BLaER1 treated with 17β-estradiol and CSF1 and Interleukin-3, amounts not matched to agents 10 nM and 100 nM (cell line): ENCODE data around the gene SYVN1.
A peak's percentile ranks its signal among the peaks of the same experiment; 100 is the strongest.

Source experiments
- H3K27ac ChIP-seq, 11 experiments: shearing (Covaris generic); formaldehyde crosslinking; 2 replicates each; pipeline ENCODE4 v1.8.1; 2022
- H3K27me3 ChIP-seq, 11 experiments: shearing (Covaris generic); formaldehyde crosslinking; 2 replicates each; pipeline ENCODE4 v1.8.1; 2022
- H3K36me3 ChIP-seq, 11 experiments: shearing (Covaris generic); formaldehyde crosslinking; 2 replicates each; pipeline ENCODE4 v1.8.1; 2022
- H3K4me1 ChIP-seq, 10 experiments: shearing (Covaris generic); formaldehyde crosslinking; 2 replicates each; pipeline ENCODE4 v1.8.1; 2022
- H3K4me2 ChIP-seq, 11 experiments: shearing (Covaris generic); formaldehyde crosslinking; 2 replicates each; pipeline ENCODE4 v1.8.1; 2022
- H3K4me3 ChIP-seq, 10 experiments: shearing (Covaris generic); formaldehyde crosslinking; 2 replicates each; pipeline ENCODE4 v1.8.1; 2022
- H3K9ac ChIP-seq, 11 experiments: shearing (Covaris generic); formaldehyde crosslinking; 2 replicates each; pipeline ENCODE4 v1.8.1; 2022
- H3K9me3 ChIP-seq, 11 experiments: shearing (Covaris generic); formaldehyde crosslinking; replicated peaks in 1 of 11; 2 replicates each; pipeline ENCODE4 v1.8.1; 2022
- H4K20me1 ChIP-seq, 11 experiments: shearing (Covaris generic); formaldehyde crosslinking; 2 replicates each; pipeline ENCODE4 v1.8.1; 2022
- Cebpa-rat ChIP-seq, 11 experiments: shearing (Covaris generic); IDR thresholded peaks; 2 replicates each; pipeline ENCODE4 v1.8.1; 2022

Gene SYVN1

DNA sequence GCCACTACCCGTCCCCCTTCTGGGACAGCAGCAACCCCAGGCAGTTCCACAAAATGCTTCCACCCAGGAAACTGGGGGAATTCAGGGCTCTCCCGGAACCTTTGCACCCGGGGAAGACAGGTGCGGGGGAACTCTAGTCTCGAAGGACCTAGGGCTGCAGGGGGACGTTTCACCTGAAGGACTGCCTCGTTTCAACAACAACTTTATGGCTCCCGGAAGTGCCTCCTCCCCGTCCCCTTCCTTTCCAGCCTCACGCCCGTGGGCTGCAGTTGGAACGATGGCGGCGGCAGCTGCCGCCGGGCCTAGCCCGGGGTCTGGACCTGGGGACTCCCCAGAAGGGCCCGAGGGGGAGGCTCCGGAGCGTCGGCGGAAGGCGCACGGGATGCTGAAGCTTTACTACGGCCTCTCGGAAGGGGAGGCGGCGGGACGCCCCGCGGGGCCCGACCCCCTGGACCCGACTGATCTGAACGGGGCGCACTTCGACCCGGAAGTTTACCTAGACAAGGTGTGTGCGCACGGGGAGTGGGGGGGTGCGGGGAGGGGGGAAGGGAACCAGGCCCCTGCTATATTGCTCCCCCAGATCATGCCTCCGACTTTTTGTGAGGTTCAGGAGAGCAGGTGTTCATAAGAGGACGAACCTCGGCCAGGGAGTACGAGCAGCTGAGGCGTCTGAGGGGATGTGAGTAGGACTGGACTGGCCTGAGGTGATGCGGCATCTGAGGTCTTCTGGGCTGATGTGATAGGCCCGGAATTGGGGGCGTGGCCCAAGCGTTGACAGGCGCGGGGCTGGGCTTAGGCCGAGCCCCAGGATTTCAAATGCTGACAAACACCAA is 38.1 kb downstream of the SYVN1 start, which contains the start of gene VPS51:
Gene VPS51, plus strand, starts transcription at position 241 of the 833 bp plus-strand sequence. Its CDS starts 37 bp downstream, at position 278.
- H3K27me3 ChIP-seq: no peaks in the 10 kb centered on the region
- peak within 1 kb of the TSS; percentile 86 to 94 (median 90) for H3K9ac ChIP-seq
- H3K36me3 ChIP-seq: peaks cover 6 to 42% (median 25%) of the 10 kb centered on the region in 11 experiments; a peak in 16 of 22 replicates
- peak within 1 kb of the TSS; percentile 68 to 88 (median 78) for H3K4me3 ChIP-seq
- H3K4me1 ChIP-seq: peaks cover 8 to 21% (median 13%) of the 10 kb centered on the region in 10 experiments
- no peak for TF ChIP-seq Cebpa-rat (IDR thresholded peaks at IDR 0.05)
- peaks cover 0 to 39% (median 4%) of the 10 kb centered on the region in 11 experiments; a peak in 7 of 22 replicates for H4K20me1 ChIP-seq
- peak within 1 kb of the TSS; percentile 82 to 97 (median 90) for H3K4me2 ChIP-seq
- H3K9me3 ChIP-seq: no peaks in the 10 kb centered on the region
- H3K27ac ChIP-seq: peak within 1 kb of the TSS; percentile 81 to 93 (median 87)

DNA sequence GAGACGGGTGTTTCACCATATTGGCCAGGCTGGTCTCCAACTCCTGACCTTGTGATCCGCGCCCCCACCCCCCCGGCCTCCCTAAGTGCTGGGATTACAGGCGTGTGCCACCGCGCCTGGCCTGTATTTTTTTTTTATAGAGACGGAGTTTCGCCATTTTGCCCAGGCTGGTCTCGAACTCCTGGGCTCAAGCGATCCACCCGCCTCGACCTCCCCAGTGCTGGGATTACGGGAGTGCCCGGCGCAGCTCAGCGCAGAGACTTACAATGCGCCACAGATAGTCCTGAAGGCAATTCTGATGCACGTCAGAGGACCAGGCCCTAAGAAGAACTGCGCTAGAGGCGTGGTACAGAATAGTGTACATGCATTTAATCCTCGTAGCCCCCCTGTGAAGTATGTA is 38.9 kb downstream of the SYVN1 start:
- Histone ChIP-seq H3K9ac (peak overlapping the region; percentile 86 to 94 (median 90); a peak in 18 of 22 replicates), H3K4me1 (peaks cover 8 to 21% (median 15%) of the 10 kb centered on the region in 10 experiments), H3K27ac (peak overlapping the region; percentile 81 to 93 (median 87); a peak in 20 of 22 replicates), H3K4me3 (peak overlapping the region in 7 of 10 experiments; percentile 73 to 88 (median 79); a peak in 9 of 20 replicates), H3K36me3 (peaks cover 8 to 36% (median 19%) of the 10 kb centered on the region in 11 experiments; a peak in 16 of 22 replicates), H4K20me1 (peaks cover 0 to 32% (median 0%) of the 10 kb centered on the region in 11 experiments; a peak in 4 of 22 replicates), H3K9me3 (no peaks in the 10 kb centered on the region), H3K4me2 (peak overlapping the region; percentile 82 to 97 (median 90); a peak in 21 of 22 replicates), H3K27me3 (no peaks in the 10 kb centered on the region)
- no peak for TF ChIP-seq Cebpa-rat (IDR thresholded peaks at IDR 0.05)

DNA sequence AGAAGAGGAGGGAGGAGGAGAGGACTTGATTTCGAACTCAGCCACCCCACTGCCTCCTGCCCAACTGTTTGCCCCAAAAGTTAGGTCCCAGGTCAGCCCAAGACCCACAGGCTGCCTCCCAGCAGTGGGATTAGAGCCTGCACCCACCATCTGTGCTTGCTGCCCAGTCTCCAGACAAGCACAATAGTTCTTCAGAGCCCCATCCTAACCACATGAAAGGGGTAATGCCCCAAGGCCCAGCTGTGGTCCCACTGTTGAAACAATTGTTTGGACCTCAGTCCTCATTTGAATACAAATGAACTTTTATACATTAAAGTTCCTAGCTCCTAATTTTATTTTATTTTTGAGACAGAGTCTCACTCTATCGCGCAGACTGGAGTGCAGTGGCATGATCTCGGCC is 43.7 kb downstream of the SYVN1 start:
- peaks cover under 1 to 12% (median 6%) of the 10 kb centered on the region in 10 experiments; a peak in 17 of 20 replicates for H3K4me1 ChIP-seq
- H4K20me1 ChIP-seq: peaks cover 0 to 7% (median 0%) of the 10 kb centered on the region in 11 experiments; a peak in 2 of 22 replicates
- H3K4me2 ChIP-seq: peak overlapping the region in 2 of 11 experiments; percentile 21 to 23; a peak in 1 of 22 replicates
- peak overlapping the region in 4 of 11 experiments; percentile 0 to 37 (median 26); a peak in 3 of 22 replicates for H3K9ac ChIP-seq
- H3K36me3 ChIP-seq: peaks cover 40 to 50% (median 44%) of the 10 kb centered on the region in 11 experiments
- no peaks in the 10 kb centered on the region for H3K9me3 ChIP-seq
- H3K27ac ChIP-seq: no peak overlapping the region
- no peak overlapping the region for H3K4me3 ChIP-seq
- TF ChIP-seq Cebpa-rat (IDR thresholded peaks at IDR 0.05): no peak
- H3K27me3 ChIP-seq: no peaks in the 10 kb centered on the region

DNA sequence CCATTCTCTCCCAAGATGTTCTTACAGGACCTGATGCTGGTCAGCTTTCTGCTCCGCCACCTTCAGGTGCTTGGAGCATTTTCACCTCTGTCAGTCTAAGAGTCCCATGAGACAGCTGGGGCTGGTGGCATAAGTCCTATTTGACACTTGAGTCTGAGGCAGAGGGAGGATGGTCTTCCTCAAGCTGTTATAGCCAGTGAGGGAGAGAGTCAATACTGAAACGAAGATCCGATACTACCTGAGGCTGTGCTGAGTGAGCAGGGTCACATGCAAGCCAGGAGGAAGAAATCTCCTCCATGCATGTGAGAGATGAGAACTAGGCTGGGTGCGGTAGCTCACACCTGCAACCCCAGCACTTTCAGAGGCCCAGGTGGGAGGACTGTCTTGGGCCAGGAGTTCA is 44.7 kb downstream of the SYVN1 start:
- H3K4me3 ChIP-seq: no peak overlapping the region
- peaks cover 10 to 20% (median 14%) of the 10 kb centered on the region in 10 experiments for H3K4me1 ChIP-seq
- peaks cover 0 to 7% (median 0%) of the 10 kb centered on the region in 11 experiments; a peak in 3 of 22 replicates for H4K20me1 ChIP-seq
- no peak overlapping the region; a peak in 1 of 22 replicates for H3K9ac ChIP-seq
- TF ChIP-seq Cebpa-rat (IDR thresholded peaks at IDR 0.05): no peak
- H3K9me3 ChIP-seq: no peaks in the 10 kb centered on the region
- H3K27me3 ChIP-seq: no peaks in the 10 kb centered on the region
- no peak overlapping the region for H3K27ac ChIP-seq
- H3K36me3 ChIP-seq: peaks cover 43 to 57% (median 49%) of the 10 kb centered on the region in 11 experiments
- no peak overlapping the region for H3K4me2 ChIP-seq

DNA sequence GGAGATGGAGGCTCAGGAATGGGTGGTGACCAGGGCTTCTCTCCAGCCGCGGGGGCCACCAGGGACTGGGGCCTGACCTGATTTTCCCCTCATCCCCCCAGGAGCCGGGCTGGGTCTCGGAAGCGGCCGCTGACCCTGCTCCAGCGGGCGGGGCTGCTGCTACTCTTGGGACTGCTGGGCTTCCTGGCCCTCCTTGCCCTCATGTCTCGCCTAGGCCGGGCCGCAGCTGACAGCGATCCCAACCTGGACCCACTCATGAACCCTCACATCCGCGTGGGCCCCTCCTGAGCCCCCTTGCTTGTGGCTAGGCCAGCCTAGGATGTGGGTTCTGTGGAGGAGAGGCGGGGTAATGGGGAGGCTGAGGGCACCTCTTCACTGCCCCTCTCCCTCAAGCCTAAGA is 46.5 kb downstream of the SYVN1 start:
- H4K20me1 ChIP-seq: peaks cover 0 to 7% (median 0%) of the 10 kb centered on the region in 11 experiments; a peak in 3 of 22 replicates
- H3K9me3 ChIP-seq: no peaks in the 10 kb centered on the region
- no peak overlapping the region for H3K9ac ChIP-seq
- H3K4me3 ChIP-seq: no peak overlapping the region
- H3K4me1 ChIP-seq: peaks cover 19 to 29% (median 23%) of the 10 kb centered on the region in 10 experiments
- no peak overlapping the region for H3K4me2 ChIP-seq
- no peak overlapping the region for H3K27ac ChIP-seq
- peaks cover 43 to 57% (median 49%) of the 10 kb centered on the region in 11 experiments for H3K36me3 ChIP-seq
- no peaks in the 10 kb centered on the region for H3K27me3 ChIP-seq
- no peak for TF ChIP-seq Cebpa-rat (IDR thresholded peaks at IDR 0.05)

DNA sequence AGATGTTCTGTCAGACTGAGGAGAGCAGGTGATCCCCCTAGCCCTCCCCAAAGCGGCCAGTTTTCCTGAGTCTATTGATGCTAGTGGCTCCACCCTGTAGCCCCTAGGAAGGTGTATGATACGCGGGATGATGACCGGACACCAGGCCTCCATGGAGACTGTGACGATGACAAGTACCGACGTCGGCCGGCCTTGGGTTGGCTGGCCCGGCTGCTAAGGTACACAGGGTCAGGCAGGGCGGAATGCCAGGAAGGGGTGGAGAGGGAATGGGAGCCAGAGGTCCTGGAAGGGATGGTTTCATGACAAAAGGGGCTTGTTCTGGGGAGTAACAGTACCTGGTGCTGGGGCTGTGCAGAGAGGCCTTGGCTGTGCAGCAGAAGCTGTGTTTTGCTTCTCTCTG is 47.1 kb downstream of the SYVN1 start:
- Histone ChIP-seq H3K27me3 (no peaks in the 10 kb centered on the region), H3K36me3 (peaks cover 47 to 60% (median 50%) of the 10 kb centered on the region in 11 experiments), H3K4me1 (peaks cover 25 to 36% (median 29%) of the 10 kb centered on the region in 10 experiments), H3K9ac (no peak overlapping the region), H4K20me1 (peaks cover 0 to 7% (median 0%) of the 10 kb centered on the region in 11 experiments; a peak in 3 of 22 replicates), H3K9me3 (no peaks in the 10 kb centered on the region), H3K4me2 (no peak overlapping the region), H3K27ac (no peak overlapping the region), H3K4me3 (no peak overlapping the region)
- no peak for TF ChIP-seq Cebpa-rat (IDR thresholded peaks at IDR 0.05)

DNA sequence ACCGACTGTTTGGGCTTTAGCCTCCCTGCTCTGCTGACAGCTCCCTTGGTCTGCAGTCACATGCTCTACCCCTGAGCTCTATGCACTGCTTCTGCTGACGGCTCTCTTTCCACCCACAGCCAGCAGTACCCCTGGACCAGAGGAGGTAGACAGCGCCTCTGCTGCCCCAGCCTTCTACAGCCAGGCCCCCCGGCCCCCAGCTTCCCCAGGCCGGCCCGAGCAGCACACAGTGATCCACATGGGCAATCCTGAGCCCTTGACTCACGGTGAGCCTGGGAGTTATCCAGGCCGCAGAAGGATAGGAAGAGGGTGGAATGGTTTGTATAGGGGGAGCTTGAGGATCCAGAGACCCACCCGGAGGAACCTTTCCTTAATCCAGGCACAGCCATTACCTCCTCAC is 47.5 kb downstream of the SYVN1 start:
- no peak overlapping the region for H3K4me3 ChIP-seq
- peaks cover 29 to 40% (median 33%) of the 10 kb centered on the region in 10 experiments for H3K4me1 ChIP-seq
- H3K27ac ChIP-seq: no peak overlapping the region
- TF ChIP-seq Cebpa-rat (IDR thresholded peaks at IDR 0.05): no peak
- H3K9me3 ChIP-seq: no peaks in the 10 kb centered on the region
- H3K4me2 ChIP-seq: no peak overlapping the region
- peaks cover 47 to 64% (median 54%) of the 10 kb centered on the region in 11 experiments for H3K36me3 ChIP-seq
- H3K9ac ChIP-seq: peak overlapping the region in 1 of 11 experiments; percentile 19; a peak in 1 of 22 replicates
- no peaks in the 10 kb centered on the region for H3K27me3 ChIP-seq
- H4K20me1 ChIP-seq: peaks cover 0 to 7% (median 0%) of the 10 kb centered on the region in 11 experiments; a peak in 5 of 22 replicates

DNA sequence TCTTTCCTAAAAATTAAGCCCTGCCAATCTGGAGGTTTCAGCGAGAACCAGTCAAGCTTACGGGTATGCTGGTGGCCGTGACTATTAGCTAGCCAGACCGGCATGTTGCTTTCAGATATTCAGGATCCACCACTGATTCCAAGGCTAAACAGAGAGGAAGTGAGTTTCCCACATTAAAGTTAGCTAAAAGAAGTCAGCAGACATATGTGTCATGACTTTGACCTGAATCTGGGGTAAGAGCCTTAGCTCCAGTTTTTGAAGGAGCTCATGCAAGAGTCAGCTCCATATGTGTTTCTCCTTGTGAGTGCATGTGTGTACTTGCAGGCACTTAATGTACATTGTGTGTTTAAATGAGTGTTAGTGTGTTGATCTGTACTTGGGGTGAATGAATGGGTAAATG is 48.9 kb downstream of the SYVN1 start:
- Histone ChIP-seq H3K9ac (peak overlapping the region; percentile 85 to 95 (median 90); a peak in 17 of 22 replicates), H4K20me1 (peaks cover 0 to 14% (median 0%) of the 10 kb centered on the region in 11 experiments; a peak in 5 of 22 replicates), H3K4me1 (peaks cover 39 to 48% (median 45%) of the 10 kb centered on the region in 10 experiments), H3K27me3 (no peaks in the 10 kb centered on the region), H3K4me2 (peak overlapping the region; percentile 82 to 100 (median 98)), H3K27ac (peak overlapping the region in 4 of 11 experiments; percentile 79 to 91 (median 87); a peak in 7 of 22 replicates), H3K36me3 (peaks cover 47 to 77% (median 63%) of the 10 kb centered on the region in 11 experiments), H3K4me3 (peak overlapping the region in 9 of 10 experiments; percentile 81 to 90 (median 87); a peak in 11 of 20 replicates), H3K9me3 (no peaks in the 10 kb centered on the region)
- no peak for TF ChIP-seq Cebpa-rat (IDR thresholded peaks at IDR 0.05)
